Mucosa of gallbladder (tissue), 1 donor: ENCODE results near the gene ITFG2. TPM values are rescaled to one million over a fixed set of nuclear protein-coding genes. Genes with fewer than 3 reads are reported as not detected.

Source experiments
- DNase-seq: peaks from one replicate; pipeline ENCODE4 v3.0.0-alpha.2; 2020; ENCODE audit warnings: low spot score
- total RNA-seq: library from RNA; stranded (reverse); gene quantifications from one replicate; pipeline ENCODE4 v1.2.1, GENCODE V29; 2021
- donor health status: DM: no; HTN: no; CAD: no.

The ITFG2 gene
- total RNA-seq, 1 donor from 2014 or later, result 43.4 TPM

DNA sequence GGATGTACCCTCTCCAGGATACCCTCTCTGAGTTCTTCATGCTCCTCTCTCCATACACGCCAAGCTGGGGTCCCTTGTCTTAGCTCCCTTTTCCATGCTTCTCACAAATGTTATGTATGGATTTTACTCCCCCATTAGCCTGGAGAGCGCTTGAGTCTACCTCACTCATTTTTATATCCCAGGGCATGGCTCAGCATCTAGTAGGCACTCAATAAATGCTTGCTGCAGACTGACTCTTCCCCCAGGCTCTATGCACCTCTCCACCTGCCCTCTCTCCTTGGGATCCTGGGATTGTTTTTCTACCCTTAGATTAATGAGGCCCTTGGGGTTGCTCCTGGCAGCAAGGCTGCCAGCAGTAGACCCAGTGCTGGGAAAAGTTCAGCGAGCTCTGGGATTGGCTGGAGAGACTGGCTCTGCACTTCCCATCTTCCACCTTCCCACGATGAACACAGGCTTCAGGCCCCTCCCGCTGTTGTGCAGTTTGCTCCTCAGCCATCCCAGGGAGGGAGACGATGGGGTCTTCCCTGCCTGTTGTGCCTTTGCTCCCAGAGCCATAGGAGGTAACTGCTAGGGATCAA, 20.2 kb downstream of the ITFG2 start:
- DNase-seq, result no peak

- DNase-seq, result no peak
Observed at GRCh38 chr12:2833327-2833726, 20.9 kb downstream of the ITFG2 start.

- no peak for DNase-seq
Observed at GRCh38 chr12:2833810-2834209, 21.3 kb downstream of the ITFG2 start.

DNA sequence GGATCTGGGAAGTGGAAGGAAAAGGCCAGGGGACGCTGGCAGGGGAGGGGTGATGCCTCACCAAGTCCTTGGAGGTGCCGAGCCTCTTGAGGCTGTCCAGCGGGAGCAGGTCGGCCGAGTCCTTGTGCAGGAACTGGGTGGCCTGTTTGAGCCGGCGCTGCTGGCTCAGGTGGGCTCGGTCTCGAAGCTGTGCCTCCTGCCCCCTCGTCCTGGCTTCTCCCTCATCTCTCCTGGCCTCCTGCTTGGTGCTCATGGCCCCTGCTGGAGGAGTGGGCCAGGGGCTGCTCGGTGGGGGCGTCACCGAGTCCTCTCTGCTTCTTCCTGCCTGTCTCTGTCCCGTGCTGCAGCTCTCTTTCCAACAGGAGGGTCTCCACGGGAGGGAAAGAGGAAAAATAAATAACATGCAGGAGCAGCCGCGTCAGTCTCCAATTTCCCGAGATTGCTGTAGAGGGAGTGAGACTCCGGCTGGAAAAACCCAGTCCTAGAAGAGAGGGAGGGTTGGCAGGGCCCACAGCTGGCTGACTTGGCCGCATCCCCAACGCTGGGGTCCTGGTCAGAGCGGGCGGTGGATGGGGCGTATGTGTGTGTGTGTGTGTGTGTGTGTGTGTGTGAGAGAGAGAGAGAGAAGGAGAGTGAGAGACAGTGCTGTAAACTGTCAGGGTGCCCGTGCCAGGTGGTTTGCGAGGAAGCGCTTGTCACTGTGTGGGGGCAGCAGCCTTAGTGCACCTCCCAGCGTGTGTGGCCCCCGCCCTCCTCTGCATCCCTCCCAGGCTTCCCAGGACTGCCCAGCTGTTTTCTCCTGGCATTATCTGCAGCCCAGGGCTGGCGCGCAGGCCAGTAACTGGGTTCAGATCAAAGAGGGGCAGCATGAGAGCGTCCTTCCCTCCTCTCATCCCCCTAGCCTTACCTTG, 22.4 kb downstream of the ITFG2 start, which contains the start of gene NRIP2:
NRIP2 (minus strand) TSS at position 455 of the 911 bp plus-strand sequence; CDS start at position 403, 52 bp downstream.
- DNase-seq, result no peak

DNA sequence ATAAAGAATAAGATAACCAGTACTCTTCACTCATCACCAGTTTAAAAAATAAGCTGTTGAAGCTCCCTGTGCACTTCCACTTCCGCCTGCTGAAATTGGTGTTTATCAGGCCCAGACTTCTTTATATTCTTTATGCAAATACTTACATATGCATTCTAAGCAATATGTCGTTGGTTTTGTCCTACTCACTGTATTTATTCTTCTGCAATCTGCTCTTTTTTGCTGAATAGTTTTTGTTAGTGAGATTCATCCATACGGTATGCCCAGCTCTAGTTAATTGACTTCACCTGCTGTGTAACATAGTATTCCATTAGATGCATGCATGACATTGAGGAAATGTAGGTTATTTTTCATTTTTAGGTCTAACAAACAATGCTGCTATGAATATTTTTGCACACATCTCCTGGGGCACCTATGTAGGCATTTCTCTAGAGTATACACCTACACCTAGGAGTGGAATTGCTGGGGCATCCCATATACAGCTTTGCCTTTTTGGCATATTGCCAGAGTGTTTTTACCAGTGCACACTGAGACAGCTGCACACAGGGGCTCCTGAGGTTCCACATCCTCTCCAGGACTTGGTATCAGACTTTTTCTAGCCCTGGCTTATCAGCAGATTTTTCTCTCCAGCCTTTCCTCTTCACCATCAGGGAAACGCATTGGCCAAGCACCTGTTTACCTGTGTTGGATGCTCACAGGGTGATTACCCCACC, 23.4 kb downstream of the ITFG2 start:
- no peak for DNase-seq

- no peak for DNase-seq
Observed at GRCh38 chr12:2836574-2836973, 24.1 kb downstream of the ITFG2 start.

- no peak for DNase-seq
Observed at GRCh38 chr12:2841056-2841650, 28.7 kb downstream of the ITFG2 start.

DNA sequence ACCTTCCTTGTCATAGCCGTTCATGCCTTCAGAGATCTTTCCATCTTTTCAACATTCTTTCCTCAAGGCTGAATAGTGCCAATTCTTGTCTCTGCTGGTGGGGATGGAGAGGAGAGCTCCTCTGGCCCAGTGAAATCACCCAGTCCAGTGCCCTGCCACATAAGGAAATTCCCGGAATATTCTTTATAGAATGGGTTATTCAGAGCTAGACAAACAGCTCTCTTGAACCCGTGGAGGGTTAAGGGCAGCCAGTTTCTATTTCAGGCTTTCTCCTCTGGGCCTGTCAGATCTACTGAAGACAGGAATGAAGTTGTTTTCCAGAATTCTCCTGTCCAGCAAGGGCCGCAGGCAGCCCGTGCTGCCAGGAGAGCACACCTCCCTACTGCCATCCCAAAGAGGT, 30.5 kb downstream of the ITFG2 start:
- no peak for DNase-seq

DNA sequence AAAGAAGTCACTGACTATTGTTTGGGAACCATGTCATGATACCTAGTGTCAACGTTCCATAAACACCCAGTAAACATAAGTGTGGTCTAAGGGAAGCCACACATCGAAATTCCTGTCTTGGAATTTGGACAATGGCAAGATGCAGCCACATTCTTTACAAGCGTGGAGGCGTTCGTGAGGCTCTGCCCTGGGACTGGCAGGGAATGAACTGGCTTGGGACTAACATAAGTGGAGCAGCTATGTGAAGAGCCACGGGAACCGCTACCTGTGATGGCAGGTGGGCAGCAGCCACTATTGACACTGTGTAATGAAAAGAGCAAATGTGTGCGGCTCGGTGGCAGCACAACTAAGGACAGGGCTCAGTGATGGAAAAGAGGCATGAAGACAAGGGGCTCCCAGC, 32.3 kb downstream of the ITFG2 start:
- no peak for DNase-seq

DNA sequence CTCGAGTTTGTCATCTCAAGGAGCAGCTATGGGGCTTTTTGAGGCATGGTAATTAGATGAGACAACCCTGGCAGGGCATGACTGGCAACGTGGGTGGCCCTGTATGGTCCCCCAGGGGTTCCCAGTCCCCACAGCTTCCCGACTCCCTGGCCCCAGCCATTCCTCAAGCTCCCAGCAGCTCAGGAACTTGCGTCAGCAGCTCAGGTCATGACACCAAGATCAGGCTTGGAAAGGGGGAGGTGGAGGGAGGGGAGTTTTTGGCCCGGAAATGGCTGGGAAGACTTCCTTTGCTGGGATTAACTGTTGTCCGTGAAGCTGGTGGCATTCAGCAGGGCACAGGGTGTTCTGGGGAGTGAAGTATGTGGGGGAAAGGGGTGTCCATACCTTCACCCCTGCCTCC, 32.8 kb downstream of the ITFG2 start:
- peak; percentile 14 for DNase-seq

GRCh38 chr12:2851931-2852330, 39.5 kb downstream of the ITFG2 start:
- no peak for DNase-seq

- DNase-seq, result peak; percentile 79
Observed at GRCh38 chr12:2853626-2854025, 41.2 kb downstream of the ITFG2 start.

DNA sequence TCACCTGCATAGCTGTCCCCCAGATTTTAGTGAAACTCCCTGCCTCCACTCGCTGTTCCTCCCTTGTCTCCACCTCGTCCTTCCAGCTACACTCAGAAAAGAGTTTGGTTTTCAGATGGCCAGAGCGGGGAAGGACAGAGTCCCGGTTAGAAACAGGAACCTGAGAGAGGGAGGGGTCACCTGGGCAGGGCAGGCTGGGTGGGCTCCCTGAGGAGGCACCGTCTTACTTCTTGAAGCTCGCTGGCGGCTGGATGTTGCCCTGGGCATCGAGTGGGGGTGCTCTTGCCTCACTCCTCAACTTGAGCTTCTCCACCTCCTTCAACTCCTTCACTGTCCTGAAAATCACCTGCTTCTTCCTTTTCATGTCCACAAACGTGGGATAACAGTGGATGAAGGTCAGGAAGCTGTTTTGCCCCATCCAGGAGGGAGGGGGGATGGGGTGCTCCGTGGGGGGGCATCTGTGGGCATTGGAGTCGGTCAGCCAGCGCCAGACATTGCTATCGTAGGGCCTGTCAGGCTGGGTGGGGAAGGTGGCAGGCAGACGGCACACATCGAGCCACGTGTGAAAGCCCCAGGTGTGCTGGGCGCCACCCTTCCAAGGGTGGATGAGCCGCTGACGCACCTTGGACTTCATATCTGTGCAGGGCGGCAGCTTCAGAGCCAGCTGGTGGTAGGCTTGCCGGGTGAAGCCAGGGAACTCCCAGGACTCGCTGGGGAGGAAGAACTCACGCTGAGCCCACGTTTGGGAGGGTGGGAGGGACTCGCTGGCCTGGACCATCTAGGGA, 42.4 kb downstream of the ITFG2 start:
- no peak for DNase-seq

DNA sequence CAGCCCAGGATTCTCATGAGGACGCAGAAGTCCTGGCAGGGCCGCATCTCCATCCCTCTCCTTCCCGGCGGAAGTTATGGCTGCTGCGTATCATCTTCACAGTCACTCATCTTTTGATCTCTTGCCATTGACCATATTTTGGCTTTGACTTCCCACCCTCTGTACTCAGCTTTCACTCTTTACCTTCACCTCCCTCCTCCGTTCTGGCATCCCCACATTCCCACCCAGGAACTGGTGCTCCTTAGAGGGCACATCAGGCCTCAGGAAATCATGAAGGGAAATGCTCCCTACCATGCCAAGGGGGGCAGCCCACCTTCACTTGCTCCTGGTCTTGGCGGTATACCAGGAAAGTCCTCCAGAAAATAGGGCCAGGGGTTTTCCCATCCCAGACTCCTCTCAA, 43.1 kb downstream of the ITFG2 start:
- no peak for DNase-seq

GRCh38 chr12:2856051-2856450, 43.6 kb downstream of the ITFG2 start:
- DNase-seq, result no peak

DNA sequence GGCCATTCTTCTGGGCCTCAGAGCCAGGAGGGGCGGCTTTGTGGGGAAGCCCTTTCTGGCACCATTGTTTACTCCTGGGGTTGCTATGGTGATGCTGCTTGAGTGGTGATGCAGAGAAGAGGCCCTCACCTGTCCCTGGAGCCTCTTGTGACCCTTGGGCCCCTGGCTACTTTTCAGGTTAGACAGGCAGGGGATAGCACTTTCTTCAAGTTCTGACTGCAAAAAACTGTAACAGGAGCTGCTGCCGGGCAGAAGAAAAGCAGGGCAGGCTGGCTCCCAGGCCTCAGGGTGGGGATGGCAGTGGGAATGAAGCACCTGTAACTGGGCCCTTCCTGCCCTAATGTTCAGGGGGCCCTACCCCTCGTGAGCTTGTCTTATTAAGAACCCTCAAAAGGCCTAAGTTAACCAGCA, 44.6 kb downstream of the ITFG2 start, which contains the start of gene TEX52:
TEX52 (minus strand) TSS at position 19 of the 411 bp plus-strand sequence; CDS start at position 6, 13 bp downstream.
- DNase-seq, result no peak

DNA sequence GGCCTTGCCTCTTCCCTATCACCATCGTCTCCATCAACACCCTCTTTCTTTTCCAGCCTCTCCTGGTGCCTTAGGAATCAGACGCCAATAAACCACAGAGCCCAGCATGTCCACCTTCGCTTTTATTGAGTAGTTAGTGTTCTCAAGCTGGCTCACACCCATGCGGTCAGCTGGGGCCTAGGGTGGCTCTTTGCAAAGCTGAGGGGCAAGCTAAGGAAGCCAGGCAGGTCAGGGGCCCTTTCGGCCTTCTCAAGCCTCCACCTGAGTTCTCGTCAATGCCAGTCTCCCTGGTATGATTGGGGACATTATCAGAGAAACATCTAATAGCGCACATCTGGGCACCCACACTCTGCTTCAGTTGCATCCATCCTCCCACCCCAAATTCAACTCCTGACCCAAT, 45.1 kb downstream of the ITFG2 start:
- DNase-seq, result no peak

GRCh38 chr12:2858334-2858733, 45.9 kb downstream of the ITFG2 start:
- no peak for DNase-seq

DNA sequence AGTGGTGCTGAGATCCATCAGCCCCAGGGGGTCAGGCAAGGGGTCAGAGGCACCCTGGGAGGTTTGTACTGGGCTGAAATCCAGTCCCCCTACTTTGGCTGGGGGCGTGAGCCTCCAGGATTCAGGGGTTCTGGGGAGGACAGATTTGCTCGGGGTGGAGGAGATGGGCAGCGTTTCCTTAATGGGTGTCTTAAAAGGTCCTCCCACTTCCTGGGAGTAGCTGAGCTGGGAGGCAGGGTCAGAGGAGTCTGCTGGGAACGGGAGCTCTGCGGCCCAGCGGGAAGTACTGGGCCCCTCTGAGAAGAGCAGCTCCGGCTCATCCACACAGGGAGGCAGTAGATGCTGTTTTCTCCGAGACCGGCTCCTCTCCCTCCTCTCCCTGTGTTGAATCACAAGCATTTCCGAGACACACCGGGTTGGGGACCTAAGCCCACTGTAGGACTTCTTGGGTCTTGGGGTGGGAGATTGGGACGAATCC, 46.5 kb downstream of the ITFG2 start:
- no peak for DNase-seq

GRCh38 chr12:2860170-2860569, 47.7 kb downstream of the ITFG2 start:
- no peak for DNase-seq

- no peak for DNase-seq
Observed at GRCh38 chr12:2862876-2863275, 50.4 kb downstream of the ITFG2 start.
